Cardiac muscle cell (in vitro differentiated cells and primary cell): ENCODE results near the gene CTH. TPM values are rescaled to one million over a fixed set of nuclear protein-coding genes. Genes with fewer than 3 reads are reported as not detected.
"Not testable (repeated sequence)": the region's sequence is repeated elsewhere in the genome, so short reads cannot be mapped to it uniquely, and the experiment has no call there.

Experiments used
- DNase-seq, 2 donors: peaks; one replicate each; pipeline versions ENCODE4 v3.0.0 to v3.0.0-alpha.2; 2010 to 2017; ENCODE audit warnings: low read depth in 1 of 2, low spot score in 1 of 2
- H3K27ac ChIP-seq: fragments of 200-600 bp; sonication (generic); 2 replicates; pipeline ENCODE4 v1.5.1; 2016
- H3K27me3 ChIP-seq: fragments of 200-600 bp; sonication (generic); 2 replicates; pipeline ENCODE4 v1.6.0; 2016; ENCODE audit warnings: control low read depth
- H3K36me3 ChIP-seq: fragments of 200-600 bp; sonication (generic); 2 replicates; pipeline ENCODE4 v1.5.1; 2016; ENCODE audit warnings: control low read depth
- H3K4me1 ChIP-seq: fragments of 200-600 bp; sonication (generic); 2 replicates; pipeline ENCODE4 v1.8.1; 2017; ENCODE audit warnings: low read depth, mild to moderate bottlenecking, mixed run types
- H3K4me3 ChIP-seq: fragments of 200-600 bp; sonication (generic); 2 replicates; pipeline ENCODE4 v1.5.1; 2016; ENCODE audit warnings: mild to moderate bottlenecking
- H3K9me3 ChIP-seq: fragments of 200-600 bp; sonication (generic); 2 replicates; pipeline ENCODE4 v1.5.1; 2017; ENCODE audit warnings: low read depth, mild to moderate bottlenecking, control low read depth
- polyA plus RNA-seq: library from polyadenylated mRNA; unstranded; fragments of >200 nt; fragmentation: Nextera tagmentation; extraction: Ambion mirVana; gene quantifications from 2 replicates; pipeline ENCODE4 v1.2.1, GENCODE V29; 2016
- total RNA-seq: library from RNA; depleted of rRNA; stranded (reverse); fragments of >200 nt; gene quantifications from 2 replicates; pipeline ENCODE4 v1.2.3, GENCODE V29; 2016
- TF ChIP-seq, protein P1 (sequence below): IDR thresholded peaks from 2 replicates; pipeline ENCODE4 v1.5.1; 2012; ENCODE audit warnings: low read depth, mild to moderate bottlenecking, low read length

CTH gene
- total and polyA plus RNA-seq, 2 experiments from 2014 or later = 4.0 to 4.8 TPM

DNA sequence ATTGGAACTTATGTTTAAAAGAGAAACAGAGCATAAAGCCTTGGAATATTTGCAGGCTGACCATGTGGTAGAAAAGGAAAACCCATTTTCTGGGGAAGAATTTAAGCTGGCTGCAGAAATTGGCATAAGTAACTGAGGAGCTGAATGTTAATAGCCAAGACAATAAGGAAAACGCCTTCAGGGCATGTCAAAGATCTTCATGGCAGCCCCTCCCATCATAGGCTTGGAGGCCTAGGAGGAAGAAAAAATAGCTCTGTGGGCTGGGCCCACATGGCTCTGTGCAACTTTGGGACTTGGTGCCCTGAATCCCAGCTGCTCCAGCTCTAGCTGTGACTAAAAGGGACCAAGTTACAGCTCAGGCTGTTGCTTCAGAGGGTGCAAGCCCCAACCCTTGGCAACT, 51.5 kb downstream of the CTH start:
- H3K4me1 ChIP-seq = no peaks in the 10 kb centered on the region
- no peaks in the 10 kb centered on the region for H3K36me3 ChIP-seq
- H3K27ac ChIP-seq = no peak overlapping the region
- TF ChIP-seq, protein P1, sequence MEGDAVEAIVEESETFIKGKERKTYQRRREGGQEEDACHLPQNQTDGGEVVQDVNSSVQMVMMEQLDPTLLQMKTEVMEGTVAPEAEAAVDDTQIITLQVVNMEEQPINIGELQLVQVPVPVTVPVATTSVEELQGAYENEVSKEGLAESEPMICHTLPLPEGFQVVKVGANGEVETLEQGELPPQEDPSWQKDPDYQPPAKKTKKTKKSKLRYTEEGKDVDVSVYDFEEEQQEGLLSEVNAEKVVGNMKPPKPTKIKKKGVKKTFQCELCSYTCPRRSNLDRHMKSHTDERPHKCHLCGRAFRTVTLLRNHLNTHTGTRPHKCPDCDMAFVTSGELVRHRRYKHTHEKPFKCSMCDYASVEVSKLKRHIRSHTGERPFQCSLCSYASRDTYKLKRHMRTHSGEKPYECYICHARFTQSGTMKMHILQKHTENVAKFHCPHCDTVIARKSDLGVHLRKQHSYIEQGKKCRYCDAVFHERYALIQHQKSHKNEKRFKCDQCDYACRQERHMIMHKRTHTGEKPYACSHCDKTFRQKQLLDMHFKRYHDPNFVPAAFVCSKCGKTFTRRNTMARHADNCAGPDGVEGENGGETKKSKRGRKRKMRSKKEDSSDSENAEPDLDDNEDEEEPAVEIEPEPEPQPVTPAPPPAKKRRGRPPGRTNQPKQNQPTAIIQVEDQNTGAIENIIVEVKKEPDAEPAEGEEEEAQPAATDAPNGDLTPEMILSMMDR = no peak
- no peaks in the 10 kb centered on the region for H3K9me3 ChIP-seq
- H3K27me3 ChIP-seq = no peaks in the 10 kb centered on the region
- no peak for DNase-seq
- no peak overlapping the region for H3K4me3 ChIP-seq

DNA sequence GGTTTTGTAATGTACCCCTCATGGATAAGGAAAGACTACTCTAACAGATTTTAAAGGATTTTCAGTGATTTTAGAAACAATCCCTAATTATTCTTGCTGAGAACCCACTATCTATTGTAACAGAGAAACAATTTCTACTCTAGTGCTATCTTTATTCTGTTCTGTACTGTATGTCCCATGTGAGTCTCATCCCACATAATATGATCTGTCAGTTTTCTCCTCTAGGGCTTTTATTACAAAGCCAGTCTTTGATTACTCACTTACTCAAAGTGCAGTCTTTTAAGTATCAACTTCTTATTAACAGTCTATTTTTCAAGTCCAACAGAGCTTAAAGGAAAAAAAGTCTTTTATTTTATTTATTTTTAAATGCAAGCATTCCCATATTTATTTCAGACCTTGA, 54.8 kb downstream of the CTH start:
- H3K27ac ChIP-seq = no peak overlapping the region
- H3K36me3 ChIP-seq = no peaks in the 10 kb centered on the region
- H3K9me3 ChIP-seq = no peaks in the 10 kb centered on the region
- H3K4me3 ChIP-seq = no peak overlapping the region
- DNase-seq = no peak
- no peaks in the 10 kb centered on the region for H3K27me3 ChIP-seq
- TF ChIP-seq, protein P1 = no peak
- no peaks in the 10 kb centered on the region for H3K4me1 ChIP-seq

DNA sequence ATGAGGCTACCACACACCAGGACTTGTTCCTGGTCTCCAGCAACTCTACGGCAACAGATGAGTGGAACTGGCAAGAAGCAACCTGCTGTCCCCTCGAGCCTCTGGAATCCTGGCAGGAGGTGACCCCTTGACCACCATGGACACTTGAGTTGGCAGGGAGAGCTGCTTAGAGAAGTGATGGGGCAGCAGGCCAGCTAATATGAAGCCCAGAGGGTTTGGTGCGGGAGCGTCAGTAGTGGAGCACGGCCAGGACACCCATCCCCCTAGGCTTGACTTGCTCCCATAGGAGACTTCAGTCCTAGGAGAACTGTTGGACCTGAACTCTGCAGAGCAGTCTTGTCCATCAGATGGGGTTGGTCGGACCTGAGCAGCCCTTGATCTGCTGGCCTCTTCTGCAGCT, 56.5 kb downstream of the CTH start:
- Histone ChIP-seq H3K9me3 (no peaks in the 10 kb centered on the region), H3K36me3 (no peaks in the 10 kb centered on the region), H3K27me3 (no peaks in the 10 kb centered on the region), H3K4me3 (no peak overlapping the region), H3K4me1 (no peaks in the 10 kb centered on the region), H3K27ac (no peak overlapping the region)
- TF ChIP-seq, protein P1 = no peak
- DNase-seq = no peak

DNA sequence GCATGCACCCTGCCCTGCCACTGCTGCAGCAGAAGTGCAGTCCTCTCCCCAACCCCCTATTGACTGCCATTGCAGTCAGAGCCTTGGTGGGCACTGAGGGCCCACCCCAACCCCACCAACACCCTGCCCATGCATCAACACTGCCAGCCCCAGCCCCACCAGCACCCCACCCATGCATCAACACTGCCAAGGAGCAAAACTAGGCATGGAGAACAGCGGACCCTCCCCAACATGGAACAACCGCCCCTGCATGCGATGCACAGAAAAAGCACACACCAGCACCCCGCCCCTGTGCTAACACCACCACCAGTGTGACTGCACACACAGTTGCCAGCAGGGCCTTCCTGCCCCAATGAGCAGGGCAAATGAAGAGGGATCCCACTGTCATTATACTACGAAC, 57.1 kb downstream of the CTH start:
- H3K4me1 ChIP-seq = no peaks in the 10 kb centered on the region
- no peaks in the 10 kb centered on the region for H3K36me3 ChIP-seq
- H3K27me3 ChIP-seq = no peaks in the 10 kb centered on the region
- H3K9me3 ChIP-seq = no peaks in the 10 kb centered on the region
- H3K27ac ChIP-seq = no peak overlapping the region
- TF ChIP-seq, protein P1 = no peak
- DNase-seq = no peak
- H3K4me3 ChIP-seq = no peak overlapping the region

DNA sequence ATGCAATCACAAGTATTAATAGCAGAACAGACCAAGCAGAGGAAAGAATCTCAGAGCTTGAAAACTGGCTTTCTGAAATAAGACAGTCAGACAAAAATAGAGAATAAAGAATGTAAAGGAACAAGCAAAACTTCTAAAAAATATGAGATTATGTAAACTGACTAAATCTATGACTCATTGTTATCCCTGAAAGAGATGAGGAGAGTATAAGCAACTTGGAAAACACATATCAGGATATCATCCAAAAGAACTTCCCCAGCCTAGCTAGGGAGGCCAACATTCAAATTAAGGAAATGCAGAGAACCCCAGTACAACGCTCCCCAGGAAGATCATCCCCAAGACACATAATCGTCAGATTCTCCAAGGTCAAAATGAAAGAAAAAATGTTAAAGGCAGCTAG, 58.1 kb downstream of the CTH start:
- not testable (repeated sequence) for H3K4me3 ChIP-seq, H3K4me1 ChIP-seq, H3K36me3 ChIP-seq, H3K27me3 ChIP-seq, H3K27ac ChIP-seq, H3K9me3 ChIP-seq, DNase-seq

DNA sequence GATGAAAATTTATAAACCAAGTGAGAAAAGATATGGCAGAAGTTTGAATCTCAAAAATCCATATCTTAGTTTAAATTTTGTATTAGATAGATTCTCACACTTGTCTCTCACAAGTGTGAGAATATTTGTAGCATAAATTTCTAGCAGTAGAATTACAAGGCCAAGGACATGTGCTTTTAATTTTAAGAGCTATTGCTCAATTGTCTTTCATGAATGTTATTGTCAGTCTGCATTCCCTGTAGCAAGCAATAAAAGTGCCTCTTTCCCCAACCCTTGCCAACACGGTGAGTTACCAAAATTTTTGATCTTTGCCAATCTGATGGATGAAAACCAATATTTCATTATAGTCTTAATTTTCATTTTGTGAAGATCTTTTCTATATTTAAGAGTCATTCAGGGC, 64.0 kb downstream of the CTH start:
- no peak overlapping the region for H3K27ac ChIP-seq
- no peak overlapping the region for H3K4me3 ChIP-seq
- no peak for DNase-seq
- H3K27me3 ChIP-seq = no peaks in the 10 kb centered on the region
- no peaks in the 10 kb centered on the region for H3K4me1 ChIP-seq
- TF ChIP-seq, protein P1 = no peak
- no peaks in the 10 kb centered on the region for H3K9me3 ChIP-seq
- no peaks in the 10 kb centered on the region for H3K36me3 ChIP-seq
